HL-60 (cell line): Measurements from ENCODE around the gene OPN1SW.

Experiments
- DNase-seq, 2 experiments: peaks; one replicate each; pipeline ENCODE4 v3.0.0-alpha.2; 2010 to 2020; ENCODE audit warnings: low read depth in 1 of 2, low spot score in 1 of 2
- H3K27ac ChIP-seq: fragments of 250-450 bp; sonication (Bioruptor Pico); replicated peaks from 2 replicates; pipeline ENCODE4 v1.5.1; 2020; ENCODE audit warnings: mild to moderate bottlenecking, moderate library complexity
- H3K27me3 ChIP-seq: fragments of 250-450 bp; sonication (Bioruptor Pico); 2 replicates; pipeline ENCODE4 v1.5.1; 2021; ENCODE audit warnings: mild to moderate bottlenecking, moderate library complexity; ENCODE audit not compliant: insufficient read depth, poor library complexity, severe bottlenecking
- H3K4me3 ChIP-seq: replicated peaks from 2 replicates; pipeline ENCODE4 v1.5.1; 2011; ENCODE audit warnings: mild to moderate bottlenecking, control low read depth, low read length; ENCODE audit not compliant: insufficient read depth
- GABPA ChIP-seq: IDR thresholded peaks from 2 replicates; pipeline ENCODE4 v1.6.1; 2012; ENCODE audit warnings: low read depth
- POLR2AphosphoS5 ChIP-seq: IDR thresholded peaks from 2 replicates; pipeline ENCODE4 v1.6.1; 2012; ENCODE audit warnings: low read depth
- SPI1 ChIP-seq: IDR thresholded peaks from 2 replicates; pipeline ENCODE4 v1.6.1; 2012; ENCODE audit warnings: low read depth, mild to moderate bottlenecking, borderline replicate concordance
- TF ChIP-seq, protein P1 (sequence below): IDR thresholded peaks from 2 replicates; pipeline ENCODE4 v1.6.1; 2012; ENCODE audit warnings: low read depth; ENCODE audit not compliant: insufficient replicate concordance
- TF ChIP-seq, protein P2 (sequence below): IDR thresholded peaks from one replicate; pipeline ENCODE4 v1.5.1; 2011; ENCODE audit warnings: low read length, control low read depth, inconsistent platforms; ENCODE audit not compliant: insufficient read depth

OPN1SW gene

DNA sequence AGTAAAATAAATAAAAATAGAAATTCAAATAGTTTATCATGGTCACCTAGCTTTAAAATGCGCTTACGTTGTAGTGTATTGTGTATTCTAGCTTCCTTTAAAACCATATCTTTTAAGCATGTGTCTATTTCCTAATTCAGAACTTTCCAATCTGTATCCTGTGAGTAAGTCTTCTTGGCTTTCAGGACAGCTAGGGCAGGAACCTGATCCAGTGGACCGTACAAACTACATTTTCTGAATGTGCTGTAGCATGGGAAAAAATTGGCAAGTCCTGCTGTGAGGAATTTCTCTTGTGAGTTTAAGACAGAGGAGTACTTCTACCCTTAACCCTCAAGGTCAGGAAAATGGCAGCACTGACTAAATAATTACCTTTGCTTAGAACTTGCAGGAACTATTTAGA lies 12.1 kb downstream of the OPN1SW start:
- no peak for TF ChIP-seq GABPA
- TF ChIP-seq, protein P1, sequence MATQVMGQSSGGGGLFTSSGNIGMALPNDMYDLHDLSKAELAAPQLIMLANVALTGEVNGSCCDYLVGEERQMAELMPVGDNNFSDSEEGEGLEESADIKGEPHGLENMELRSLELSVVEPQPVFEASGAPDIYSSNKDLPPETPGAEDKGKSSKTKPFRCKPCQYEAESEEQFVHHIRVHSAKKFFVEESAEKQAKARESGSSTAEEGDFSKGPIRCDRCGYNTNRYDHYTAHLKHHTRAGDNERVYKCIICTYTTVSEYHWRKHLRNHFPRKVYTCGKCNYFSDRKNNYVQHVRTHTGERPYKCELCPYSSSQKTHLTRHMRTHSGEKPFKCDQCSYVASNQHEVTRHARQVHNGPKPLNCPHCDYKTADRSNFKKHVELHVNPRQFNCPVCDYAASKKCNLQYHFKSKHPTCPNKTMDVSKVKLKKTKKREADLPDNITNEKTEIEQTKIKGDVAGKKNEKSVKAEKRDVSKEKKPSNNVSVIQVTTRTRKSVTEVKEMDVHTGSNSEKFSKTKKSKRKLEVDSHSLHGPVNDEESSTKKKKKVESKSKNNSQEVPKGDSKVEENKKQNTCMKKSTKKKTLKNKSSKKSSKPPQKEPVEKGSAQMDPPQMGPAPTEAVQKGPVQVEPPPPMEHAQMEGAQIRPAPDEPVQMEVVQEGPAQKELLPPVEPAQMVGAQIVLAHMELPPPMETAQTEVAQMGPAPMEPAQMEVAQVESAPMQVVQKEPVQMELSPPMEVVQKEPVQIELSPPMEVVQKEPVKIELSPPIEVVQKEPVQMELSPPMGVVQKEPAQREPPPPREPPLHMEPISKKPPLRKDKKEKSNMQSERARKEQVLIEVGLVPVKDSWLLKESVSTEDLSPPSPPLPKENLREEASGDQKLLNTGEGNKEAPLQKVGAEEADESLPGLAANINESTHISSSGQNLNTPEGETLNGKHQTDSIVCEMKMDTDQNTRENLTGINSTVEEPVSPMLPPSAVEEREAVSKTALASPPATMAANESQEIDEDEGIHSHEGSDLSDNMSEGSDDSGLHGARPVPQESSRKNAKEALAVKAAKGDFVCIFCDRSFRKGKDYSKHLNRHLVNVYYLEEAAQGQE, result no peak
- TF ChIP-seq, protein P2, sequence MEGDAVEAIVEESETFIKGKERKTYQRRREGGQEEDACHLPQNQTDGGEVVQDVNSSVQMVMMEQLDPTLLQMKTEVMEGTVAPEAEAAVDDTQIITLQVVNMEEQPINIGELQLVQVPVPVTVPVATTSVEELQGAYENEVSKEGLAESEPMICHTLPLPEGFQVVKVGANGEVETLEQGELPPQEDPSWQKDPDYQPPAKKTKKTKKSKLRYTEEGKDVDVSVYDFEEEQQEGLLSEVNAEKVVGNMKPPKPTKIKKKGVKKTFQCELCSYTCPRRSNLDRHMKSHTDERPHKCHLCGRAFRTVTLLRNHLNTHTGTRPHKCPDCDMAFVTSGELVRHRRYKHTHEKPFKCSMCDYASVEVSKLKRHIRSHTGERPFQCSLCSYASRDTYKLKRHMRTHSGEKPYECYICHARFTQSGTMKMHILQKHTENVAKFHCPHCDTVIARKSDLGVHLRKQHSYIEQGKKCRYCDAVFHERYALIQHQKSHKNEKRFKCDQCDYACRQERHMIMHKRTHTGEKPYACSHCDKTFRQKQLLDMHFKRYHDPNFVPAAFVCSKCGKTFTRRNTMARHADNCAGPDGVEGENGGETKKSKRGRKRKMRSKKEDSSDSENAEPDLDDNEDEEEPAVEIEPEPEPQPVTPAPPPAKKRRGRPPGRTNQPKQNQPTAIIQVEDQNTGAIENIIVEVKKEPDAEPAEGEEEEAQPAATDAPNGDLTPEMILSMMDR, result no peak
- TF ChIP-seq SPI1, result no peak
- TF ChIP-seq POLR2AphosphoS5, result no peak
- Histone ChIP-seq H3K27ac (no peak overlapping the region), H3K27me3 (no peaks in the 10 kb centered on the region), H3K4me3 (no peak overlapping the region)
- DNase-seq, result no peak

DNA sequence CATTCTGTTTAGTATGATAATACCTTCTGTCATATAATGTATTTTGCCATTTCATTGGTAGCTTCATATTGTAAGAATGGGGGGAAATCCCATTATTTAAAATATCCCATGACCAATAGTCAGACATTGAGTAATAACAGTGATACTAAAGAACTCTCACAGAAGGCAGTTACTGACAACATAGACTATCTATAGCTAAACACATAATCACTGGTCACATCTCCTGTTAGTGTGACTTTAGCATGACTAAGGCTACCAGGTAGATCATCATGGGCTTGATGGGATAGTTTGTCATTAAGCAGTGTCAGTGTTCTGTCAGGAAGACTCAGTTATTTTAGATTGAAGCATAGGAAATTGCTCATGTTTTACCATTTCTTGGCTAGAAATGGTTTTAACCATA lies 16.4 kb downstream of the OPN1SW start:
- TF ChIP-seq, protein P1, result no peak
- TF ChIP-seq POLR2AphosphoS5 (no peak), SPI1 (no peak), GABPA (no peak)
- TF ChIP-seq, protein P2, result no peak
- Histone ChIP-seq H3K4me3 (no peak overlapping the region), H3K27ac (no peak overlapping the region), H3K27me3 (no peaks in the 10 kb centered on the region)
- no peak for DNase-seq

DNA sequence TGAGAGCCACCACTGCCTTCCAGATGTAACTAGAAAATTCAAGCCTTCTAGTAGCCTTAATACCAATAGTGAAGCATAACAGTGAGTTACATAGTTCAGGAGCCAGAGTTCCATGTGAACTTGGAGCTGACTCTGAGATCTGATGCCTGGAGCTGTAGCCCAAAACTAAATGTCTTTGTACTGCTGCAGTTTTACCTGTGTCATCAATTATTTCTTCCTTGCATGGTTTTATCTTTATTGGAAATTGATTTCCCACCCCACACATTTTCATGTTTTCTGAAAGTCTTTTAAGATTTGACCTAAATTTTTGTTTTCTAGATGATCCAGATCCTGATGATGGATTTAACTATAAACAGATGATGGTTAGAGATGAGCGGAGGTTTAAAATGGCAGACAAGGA lies 17.0 kb downstream of the OPN1SW start:
- TF ChIP-seq, protein P2, result no peak
- TF ChIP-seq GABPA (no peak), SPI1 (no peak), POLR2AphosphoS5 (no peak)
- TF ChIP-seq, protein P1, result no peak
- Histone ChIP-seq H3K27ac (no peak overlapping the region), H3K27me3 (no peaks in the 10 kb centered on the region), H3K4me3 (no peak overlapping the region)
- DNase-seq, result no peak
